B cell (primary cell): ENCODE results near the gene ROR2.

Source experiments
- EZH2 ChIP-seq: IDR thresholded peaks from 2 replicates; pipeline ENCODE4 v1.6.1; 2012; ENCODE audit warnings: borderline replicate concordance, low read depth, mild to moderate bottlenecking, moderate library complexity, low read length; ENCODE audit not compliant: insufficient read depth, poor library complexity, severe bottlenecking
- TF ChIP-seq, protein P1 (sequence below): fragments of 200-600 bp; IDR thresholded peaks from one replicate; pipeline ENCODE4 v1.8.0; 2022; ENCODE audit warnings: antibody characterized with exemption, mild to moderate bottlenecking

DNA sequence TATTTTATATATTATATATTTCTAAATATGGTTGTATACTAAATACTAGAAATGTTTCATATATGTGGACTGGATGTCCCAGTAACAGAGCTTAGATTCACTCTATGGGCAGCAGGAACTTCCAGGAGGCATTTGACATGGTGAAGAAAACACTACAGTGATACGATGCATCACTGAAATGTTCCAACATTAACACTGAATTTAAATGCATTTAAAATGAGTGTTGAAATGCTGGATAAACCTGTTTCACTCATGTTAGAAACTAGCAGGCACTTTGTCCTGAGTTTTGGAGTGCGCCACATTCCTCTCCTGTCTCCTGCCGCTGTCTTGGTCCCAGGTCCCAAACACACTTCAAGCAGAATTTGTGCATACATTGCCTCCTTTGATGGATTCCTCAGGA, 288.6 kb downstream of the ROR2 start:
- TF ChIP-seq, protein P1, sequence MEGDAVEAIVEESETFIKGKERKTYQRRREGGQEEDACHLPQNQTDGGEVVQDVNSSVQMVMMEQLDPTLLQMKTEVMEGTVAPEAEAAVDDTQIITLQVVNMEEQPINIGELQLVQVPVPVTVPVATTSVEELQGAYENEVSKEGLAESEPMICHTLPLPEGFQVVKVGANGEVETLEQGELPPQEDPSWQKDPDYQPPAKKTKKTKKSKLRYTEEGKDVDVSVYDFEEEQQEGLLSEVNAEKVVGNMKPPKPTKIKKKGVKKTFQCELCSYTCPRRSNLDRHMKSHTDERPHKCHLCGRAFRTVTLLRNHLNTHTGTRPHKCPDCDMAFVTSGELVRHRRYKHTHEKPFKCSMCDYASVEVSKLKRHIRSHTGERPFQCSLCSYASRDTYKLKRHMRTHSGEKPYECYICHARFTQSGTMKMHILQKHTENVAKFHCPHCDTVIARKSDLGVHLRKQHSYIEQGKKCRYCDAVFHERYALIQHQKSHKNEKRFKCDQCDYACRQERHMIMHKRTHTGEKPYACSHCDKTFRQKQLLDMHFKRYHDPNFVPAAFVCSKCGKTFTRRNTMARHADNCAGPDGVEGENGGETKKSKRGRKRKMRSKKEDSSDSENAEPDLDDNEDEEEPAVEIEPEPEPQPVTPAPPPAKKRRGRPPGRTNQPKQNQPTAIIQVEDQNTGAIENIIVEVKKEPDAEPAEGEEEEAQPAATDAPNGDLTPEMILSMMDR: no peak
- no peak for TF ChIP-seq EZH2
